ENCODE results near the gene ITGA11. TPM values are rescaled to one million over a fixed set of nuclear protein-coding genes. Genes with fewer than 3 reads are reported as not detected.
"Not testable (repeated sequence)": the region's sequence is repeated elsewhere in the genome, so short reads cannot be mapped to it uniquely, and the experiment has no call there.

The ITGA11 gene
- total and polyA plus RNA-seq, 2 donors from 2014 or later: 3.4 to 11.1 TPM

GRCh38 chr15:68399096-68400065, 32.6 kb downstream of the ITGA11 start:
- Histone ChIP-seq H3K4me3 (ENCODE audit: low read length in 3 of 3) (no peak overlapping the region), H3K36me3 (ENCODE audit: control insufficient read depth in 2 of 3, insufficient read depth in 3 of 3, low read length in 3 of 3) (no peaks in the 10 kb centered on the region), H3K9ac (ENCODE audit: low read length in 3 of 3) (no peak overlapping the region), H3K9me3 (ENCODE audit: control insufficient read depth in 2 of 3, insufficient read depth in 1 of 3, low read length in 3 of 3) (peaks cover 0 to 2% (median 0%) of the 10 kb centered on the region in 3 donors), H3K27me3 (ENCODE audit: control insufficient read depth, insufficient read depth, low read length) (no peaks in the 10 kb centered on the region), H3K4me1 (ENCODE audit: control insufficient read depth in 2 of 3, insufficient read depth in 2 of 3, low read depth in 1 of 3, low read length in 3 of 3) (no peaks in the 10 kb centered on the region), H3K27ac (ENCODE audit: low read depth in 2 of 2, low read length in 2 of 2) (no peak overlapping the region)
- intact Hi-C loops (cut with DNase I): no loop called here
- no peak for FAIRE-seq
- DNase-seq: peak in 2 of 5 donors; percentile 5 to 26
- TF ChIP-seq CTCF (IDR thresholded peaks at IDR 0.05; ENCODE audit: borderline replicate concordance, extremely low read depth, insufficient read depth): no peak

GRCh38 chr15:68397999-68398398, 34.0 kb downstream of the ITGA11 start:
- DNase-seq; H3K27ac ChIP-seq (ENCODE audit: low read depth in 2 of 2, low read length in 2 of 2); H3K9ac ChIP-seq (ENCODE audit: low read length in 3 of 3); H3K27me3 ChIP-seq (ENCODE audit: control insufficient read depth, insufficient read depth, low read length); H3K4me3 ChIP-seq (ENCODE audit: low read length in 3 of 3); H3K9me3 ChIP-seq (ENCODE audit: control insufficient read depth in 2 of 3, insufficient read depth in 1 of 3, low read length in 3 of 3); intact Hi-C loops (cut with DNase I); H3K36me3 ChIP-seq (ENCODE audit: control insufficient read depth in 2 of 3, insufficient read depth in 3 of 3, low read length in 3 of 3); FAIRE-seq; H3K4me1 ChIP-seq (ENCODE audit: control insufficient read depth in 2 of 3, insufficient read depth in 2 of 3, low read depth in 1 of 3, low read length in 3 of 3): not testable (repeated sequence)

- H3K4me1 ChIP-seq (ENCODE audit: control insufficient read depth in 2 of 3, insufficient read depth in 2 of 3, low read depth in 1 of 3, low read length in 3 of 3): no peaks in the 10 kb centered on the region
- TF ChIP-seq CTCF (IDR thresholded peaks at IDR 0.05; ENCODE audit: borderline replicate concordance, extremely low read depth, insufficient read depth): no peak
- no peaks in the 10 kb centered on the region for H3K36me3 ChIP-seq (ENCODE audit: control insufficient read depth in 2 of 3, insufficient read depth in 3 of 3, low read length in 3 of 3)
- no peaks in the 10 kb centered on the region for H3K27me3 ChIP-seq (ENCODE audit: control insufficient read depth, insufficient read depth, low read length)
- no peak overlapping the region for H3K27ac ChIP-seq (ENCODE audit: low read depth in 2 of 2, low read length in 2 of 2)
- DNase-seq (peak in 1 of 5 donors; percentile 14), FAIRE-seq (no peak)
- intact Hi-C loops (cut with DNase I): no loop called here
- peaks cover 0 to 2% (median 0%) of the 10 kb centered on the region in 3 donors for H3K9me3 ChIP-seq (ENCODE audit: control insufficient read depth in 2 of 3, insufficient read depth in 1 of 3, low read length in 3 of 3)
- no peak overlapping the region for H3K4me3 ChIP-seq (ENCODE audit: low read length in 3 of 3)
- H3K9ac ChIP-seq (ENCODE audit: low read length in 3 of 3): no peak overlapping the region
These were observed 35.9 kb downstream of the ITGA11 start for GRCh38 chr15:68396068-68396467.

GRCh38 chr15:68391121-68391520, 40.8 kb downstream of the ITGA11 start:
- Histone ChIP-seq H3K4me3 (ENCODE audit: low read length in 3 of 3) (no peak overlapping the region), H3K9ac (ENCODE audit: low read length in 3 of 3) (no peak overlapping the region), H3K27me3 (ENCODE audit: control insufficient read depth, insufficient read depth, low read length) (no peaks in the 10 kb centered on the region), H3K4me1 (ENCODE audit: control insufficient read depth in 2 of 3, insufficient read depth in 2 of 3, low read depth in 1 of 3, low read length in 3 of 3) (peaks cover 0 to 3% (median 0%) of the 10 kb centered on the region in 3 donors), H3K27ac (ENCODE audit: low read depth in 2 of 2, low read length in 2 of 2) (no peak overlapping the region), H3K9me3 (ENCODE audit: control insufficient read depth in 2 of 3, insufficient read depth in 1 of 3, low read length in 3 of 3) (peaks cover 0 to 2% (median 0%) of the 10 kb centered on the region in 3 donors), H3K36me3 (ENCODE audit: control insufficient read depth in 2 of 3, insufficient read depth in 3 of 3, low read length in 3 of 3) (no peaks in the 10 kb centered on the region)
- no peak for TF ChIP-seq CTCF (IDR thresholded peaks at IDR 0.05; ENCODE audit: borderline replicate concordance, extremely low read depth, insufficient read depth)
- peak in 2 of 5 donors; percentile 3 to 6 for DNase-seq
- intact Hi-C loops (cut with DNase I): no loop called here
- no peak for FAIRE-seq

Measured in kidney (tissue), 14 donors.